ENCODE results near the gene ZC3H8. TPM values are rescaled to one million over a fixed set of nuclear protein-coding genes. Genes with fewer than 3 reads are reported as not detected.
A peak's percentile ranks its signal among the peaks of the same experiment; 100 is the strongest.

ZC3H8 gene
- total RNA-seq, 1 experiment from 2014 or later, result 30.5 TPM

GRCh38 chr2:112204411-112204810 is 50.4 kb downstream of the ZC3H8 start:
- Mint-ChIP-seq H3K27ac (ENCODE audit: low read depth, unreplicated experiment) (no peak overlapping the region), H3K4me3 (ENCODE audit: unreplicated experiment) (no peak overlapping the region), H3K9me3 (ENCODE audit: unreplicated experiment) (peaks cover 7% of the 10 kb centered on the region), H3K36me3 (ENCODE audit: insufficient read depth, unreplicated experiment) (no peaks in the 10 kb centered on the region), H3K27me3 (ENCODE audit: insufficient read depth, unreplicated experiment) (no peaks in the 10 kb centered on the region), H3K4me1 (ENCODE audit: insufficient read depth, unreplicated experiment) (no peaks in the 10 kb centered on the region)
- DNase-seq (ENCODE audit: unreplicated experiment), result peak; percentile 24
- intact Hi-C loops (cut with micrococcal nuclease), result no loop called here
- no TSS peak for BruUV-seq (replicated peaks)
- ChIA-PET POLR2A (interaction anchor here (0.6 kb wide), 2 partner anchors 22 to 724 kb away, joined by 3 to 8 read pairs; no protein-coding TSS in a partner anchor), CTCF (no interaction called here)
- TF ChIP-seq CTCF (IDR thresholded peaks at IDR 0.05; ENCODE audit: unreplicated experiment), result no peak

DNA sequence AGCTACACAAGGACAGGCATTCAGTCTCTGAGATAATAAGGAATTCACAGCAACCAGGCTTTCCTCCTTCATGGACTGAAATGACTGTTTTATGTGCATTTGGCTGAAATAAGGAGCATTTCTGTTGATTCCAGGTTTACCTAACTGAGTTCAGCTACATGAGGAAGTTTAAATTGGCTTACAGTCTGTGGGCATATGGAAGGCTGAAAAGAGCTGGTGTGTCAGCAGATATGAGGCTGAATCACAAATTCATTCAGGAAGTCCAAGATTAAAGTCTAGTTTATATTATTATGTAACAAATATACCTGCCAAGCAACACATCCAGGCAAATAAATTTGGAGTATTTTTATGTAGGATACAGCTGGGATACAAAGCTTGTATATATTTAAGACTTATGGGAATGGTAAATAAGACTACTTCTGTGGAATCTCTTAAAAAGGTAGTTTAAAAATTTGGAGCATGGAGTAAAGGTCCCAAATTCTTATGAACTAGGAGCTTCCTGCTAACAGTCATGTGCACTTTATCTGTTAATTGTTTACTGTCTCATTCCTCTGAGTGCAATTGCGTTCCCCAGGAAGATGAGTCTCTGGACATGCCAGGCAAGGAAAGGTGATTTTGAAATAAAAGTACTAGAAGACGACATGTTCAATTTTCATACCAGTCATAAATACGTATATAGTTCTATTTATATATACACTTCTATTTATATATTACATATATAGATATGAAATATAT is 53.0 kb downstream of the ZC3H8 start:
- Mint-ChIP-seq H3K27me3 (ENCODE audit: insufficient read depth, unreplicated experiment) (no peaks in the 10 kb centered on the region), H3K9me3 (ENCODE audit: unreplicated experiment) (peaks cover 7% of the 10 kb centered on the region), H3K4me3 (ENCODE audit: unreplicated experiment) (no peak overlapping the region), H3K4me1 (ENCODE audit: insufficient read depth, unreplicated experiment) (no peaks in the 10 kb centered on the region), H3K27ac (ENCODE audit: low read depth, unreplicated experiment) (no peak overlapping the region), H3K36me3 (ENCODE audit: insufficient read depth, unreplicated experiment) (no peaks in the 10 kb centered on the region)
- DNase-seq (ENCODE audit: unreplicated experiment), result no peak
- ChIA-PET POLR2A (interaction anchor here (1.2 kb wide), 1 partner anchor 11 kb away, joined by 4 read pairs; no protein-coding TSS in a partner anchor), CTCF (interaction anchor here (0.8 kb wide), 1 partner anchor 314 kb away, joined by 3 read pairs; no protein-coding TSS in a partner anchor)
- intact Hi-C loops (cut with micrococcal nuclease), result no loop called here
- BruUV-seq (replicated peaks), result no TSS peak
- no peak for TF ChIP-seq CTCF (IDR thresholded peaks at IDR 0.05; ENCODE audit: unreplicated experiment)

DNA sequence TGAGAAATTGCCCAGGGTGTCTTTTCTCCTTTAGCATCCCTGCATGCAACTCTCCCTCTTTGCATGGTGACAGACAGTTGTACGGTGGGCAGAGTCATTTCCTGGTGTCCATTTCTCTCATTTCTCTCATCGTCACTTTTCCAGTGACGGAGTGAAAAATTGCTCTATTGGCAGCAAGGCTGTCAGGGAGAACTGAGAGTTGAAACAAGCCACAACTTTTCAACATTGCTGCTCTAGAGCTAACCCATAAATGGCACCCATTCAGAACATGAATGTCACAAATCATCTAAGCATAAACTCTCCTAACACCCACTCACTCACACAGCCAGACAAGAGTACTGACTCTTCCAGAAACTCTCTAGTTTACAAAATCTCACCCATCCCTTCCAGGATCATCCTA is 55.7 kb downstream of the ZC3H8 start:
- TF ChIP-seq CTCF (IDR thresholded peaks at IDR 0.05; ENCODE audit: unreplicated experiment), result no peak
- no peak for DNase-seq (ENCODE audit: unreplicated experiment)
- BruUV-seq (replicated peaks), result no TSS peak
- ChIA-PET CTCF (no interaction called here), POLR2A (no interaction called here)
- no peaks in the 10 kb centered on the region for H3K36me3 Mint-ChIP-seq (ENCODE audit: insufficient read depth, unreplicated experiment)
- peaks cover 2% of the 10 kb centered on the region for H3K9me3 Mint-ChIP-seq (ENCODE audit: unreplicated experiment)
- intact Hi-C loops (cut with micrococcal nuclease), result no loop called here
- no peaks in the 10 kb centered on the region for H3K27me3 Mint-ChIP-seq (ENCODE audit: insufficient read depth, unreplicated experiment)
- no peak overlapping the region for H3K27ac Mint-ChIP-seq (ENCODE audit: low read depth, unreplicated experiment)
- no peaks in the 10 kb centered on the region for H3K4me1 Mint-ChIP-seq (ENCODE audit: insufficient read depth, unreplicated experiment)
- H3K4me3 Mint-ChIP-seq (ENCODE audit: unreplicated experiment), result no peak overlapping the region

DNA sequence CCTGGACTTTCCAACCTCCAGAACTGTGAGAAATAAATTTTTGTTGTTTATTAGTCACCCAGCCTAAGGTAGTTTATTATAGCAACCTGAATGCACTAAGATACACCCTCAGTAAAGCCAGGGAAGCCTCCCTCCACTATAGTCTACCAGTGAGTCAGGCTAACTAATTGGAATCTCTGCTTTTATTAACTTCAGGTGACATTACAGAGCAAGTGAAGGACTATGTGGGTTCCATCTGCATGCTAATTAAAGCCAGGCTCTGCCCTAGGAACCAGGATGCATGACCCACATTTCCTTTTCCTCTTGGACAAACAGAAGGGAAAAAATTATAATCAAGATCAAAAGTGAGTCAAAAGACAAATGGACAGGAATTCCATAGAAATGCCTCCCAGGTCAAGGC is 56.1 kb downstream of the ZC3H8 start:
- BruUV-seq (replicated peaks), result no TSS peak
- H3K27ac Mint-ChIP-seq (ENCODE audit: low read depth, unreplicated experiment), result no peak overlapping the region
- H3K4me1 Mint-ChIP-seq (ENCODE audit: insufficient read depth, unreplicated experiment), result no peaks in the 10 kb centered on the region
- no peaks in the 10 kb centered on the region for H3K27me3 Mint-ChIP-seq (ENCODE audit: insufficient read depth, unreplicated experiment)
- TF ChIP-seq CTCF (IDR thresholded peaks at IDR 0.05; ENCODE audit: unreplicated experiment), result no peak
- POLR2A ChIA-PET, result no interaction called here
- H3K36me3 Mint-ChIP-seq (ENCODE audit: insufficient read depth, unreplicated experiment), result no peaks in the 10 kb centered on the region
- intact Hi-C loops (cut with micrococcal nuclease), result no loop called here
- no peak for DNase-seq (ENCODE audit: unreplicated experiment)
- no peak overlapping the region for H3K4me3 Mint-ChIP-seq (ENCODE audit: unreplicated experiment)
- CTCF ChIA-PET, result no interaction called here
- no peaks in the 10 kb centered on the region for H3K9me3 Mint-ChIP-seq (ENCODE audit: unreplicated experiment)

All from MCF 10A (cell line).